DMS153 (cell line): ENCODE results near the gene GPATCH4.
"Not testable (repeated sequence)": the region's sequence is repeated elsewhere in the genome, so short reads cannot be mapped to it uniquely, and the experiment has no call there.

Experiments used
- DNase-seq: peaks from one replicate; lab custom pipeline; 2025; lab: John Stamatoyannopoulos, UW

The GPATCH4 gene

DNA sequence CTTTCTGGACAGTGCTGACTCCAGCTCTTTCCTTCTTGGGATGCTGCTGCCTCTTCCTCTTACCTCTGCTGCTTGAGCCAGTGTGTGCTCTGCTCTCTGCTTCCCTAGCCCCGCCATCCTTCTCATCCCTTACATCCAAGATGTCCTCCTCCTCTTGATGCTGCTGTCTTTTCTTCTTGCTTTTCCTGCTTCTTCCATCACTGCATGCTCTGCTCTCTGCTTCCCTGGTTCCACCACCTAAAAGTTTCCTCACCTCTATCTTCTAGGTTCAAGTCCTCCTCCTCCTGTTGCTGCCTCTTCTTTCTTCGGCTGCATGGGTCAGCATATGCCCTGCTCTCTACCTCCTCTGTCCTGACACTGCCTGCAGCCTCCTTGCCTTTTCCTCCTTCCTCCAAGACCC, 6.3 kb downstream of the GPATCH4 start:
- DNase-seq, result no peak

GRCh38 chr1:156594190-156594589, 7.1 kb downstream of the GPATCH4 start:
- DNase-seq, result no peak

DNA sequence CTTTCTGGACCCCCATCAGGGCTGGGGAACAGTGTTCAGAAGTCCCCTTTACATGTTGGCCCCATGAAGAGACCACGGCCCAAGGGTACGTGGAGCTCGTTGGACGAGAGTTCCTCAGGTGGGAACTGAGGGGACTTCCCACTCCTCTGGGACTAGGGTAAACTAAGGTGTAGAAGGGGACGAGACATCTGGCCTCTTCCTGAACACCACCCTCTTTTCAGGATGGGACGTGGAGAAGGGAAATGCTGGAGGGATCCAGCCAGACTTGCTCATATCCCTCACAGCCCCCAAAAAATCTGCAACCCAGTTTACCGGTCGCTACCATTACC, 7.7 kb downstream of the GPATCH4 start:
- DNase-seq, result no peak

GRCh38 chr1:156592910-156593660, 8.2 kb downstream of the GPATCH4 start:
- peak; percentile 29 for DNase-seq

GRCh38 chr1:156592158-156592909, 8.9 kb downstream of the GPATCH4 start:
- no peak for DNase-seq

GRCh38 chr1:156591432-156592157, 9.7 kb downstream of the GPATCH4 start, which contains the start of gene NAXE:
Gene NAXE, plus strand, starts transcription at chr1:156591776. Its CDS starts 29 bp downstream, at chr1:156591805.
- peak; percentile 28 for DNase-seq

GRCh38 chr1:156591181-156591431, 10.2 kb downstream of the GPATCH4 start:
- no peak for DNase-seq

DNA sequence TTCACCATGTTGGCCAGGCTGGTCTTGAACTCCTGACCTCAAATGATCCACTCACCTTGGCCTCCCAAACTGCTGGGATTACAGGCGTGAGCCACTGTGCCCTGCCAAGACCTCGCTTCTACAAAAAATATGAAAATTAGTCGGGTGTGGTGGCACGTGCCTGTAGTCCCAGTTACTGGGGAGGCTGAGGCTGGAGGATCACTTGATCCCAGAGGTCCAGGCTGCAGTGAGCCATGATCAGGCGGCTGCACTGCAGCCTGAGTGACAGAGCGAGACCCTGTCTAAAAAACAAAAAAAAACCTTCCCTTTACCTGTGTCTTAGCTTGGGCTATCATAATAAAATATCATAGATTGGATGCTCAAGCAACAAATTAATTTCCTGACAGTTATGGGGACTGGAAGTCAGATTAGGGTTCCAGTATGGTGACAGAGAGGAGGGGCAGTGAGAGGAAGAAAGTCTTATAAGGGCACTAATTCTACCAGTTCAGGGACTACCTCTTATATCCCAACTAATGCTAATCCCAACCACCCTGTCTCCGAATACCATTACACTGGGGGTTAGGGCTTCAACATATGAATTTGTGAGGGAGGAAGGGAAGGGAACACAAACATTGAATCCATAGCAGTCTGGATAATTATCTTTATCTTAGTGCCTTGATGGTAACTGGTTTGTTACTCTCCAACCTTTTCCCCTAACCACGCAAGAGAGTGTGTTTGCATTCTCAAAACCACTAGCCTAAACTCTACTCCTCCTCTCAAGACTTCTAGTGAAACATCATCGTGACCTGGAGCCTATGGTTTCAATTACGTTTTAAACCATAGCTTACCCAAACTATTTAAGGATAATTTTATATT, 10.7 kb downstream of the GPATCH4 start:
- DNase-seq, result no peak

GRCh38 chr1:156589546-156589945, 11.7 kb downstream of the GPATCH4 start:
- DNase-seq, result no peak

DNA sequence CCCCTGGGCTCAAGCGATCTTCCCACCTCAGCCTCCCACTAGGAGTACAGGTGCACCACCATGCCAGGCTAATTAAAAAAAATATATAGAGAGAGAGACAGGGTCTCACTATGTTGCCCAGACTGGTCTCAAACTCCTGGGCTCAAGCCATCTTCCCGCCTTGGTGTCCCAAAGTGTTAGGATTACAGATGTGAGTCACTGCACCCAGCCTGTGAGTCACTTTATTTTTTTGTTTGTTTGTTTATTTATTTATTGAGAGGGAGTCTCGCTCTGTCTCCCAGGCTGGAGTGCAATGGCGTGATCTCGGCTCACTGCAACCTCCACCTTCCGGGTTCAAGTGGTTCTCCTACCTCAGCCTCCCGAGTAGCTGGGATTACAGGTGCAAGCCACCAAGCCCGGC, 13.4 kb downstream of the GPATCH4 start:
- DNase-seq, result not testable (repeated sequence)

GRCh38 chr1:156586892-156587477, 14.3 kb downstream of the GPATCH4 start:
- no peak for DNase-seq

GRCh38 chr1:156586323-156586722, 15.0 kb downstream of the GPATCH4 start:
- DNase-seq, result no peak

DNA sequence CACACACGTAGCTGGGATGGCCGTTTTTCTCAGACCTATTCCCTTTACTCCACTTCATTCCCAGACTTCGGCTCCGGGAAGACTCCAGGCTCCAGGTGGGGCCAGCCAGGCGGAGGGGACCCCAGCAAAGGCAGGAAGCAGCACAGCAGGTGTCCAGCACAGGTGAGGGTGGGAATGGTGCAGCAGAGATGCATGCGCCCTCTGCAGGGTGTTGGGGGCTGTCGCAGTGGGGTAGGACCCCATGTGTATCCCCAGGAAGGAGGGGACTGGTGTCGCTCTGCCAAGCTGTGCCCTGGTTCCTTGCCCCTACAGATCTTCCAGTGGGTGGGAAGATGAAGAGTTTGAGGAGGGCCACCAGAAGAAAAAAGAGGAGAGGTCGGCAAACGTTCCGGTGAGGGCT, 16.5 kb downstream of the GPATCH4 start:
- DNase-seq, result peak; percentile 41

- DNase-seq, result peak; percentile 52
These were observed 17.3 kb downstream of the GPATCH4 start for GRCh38 chr1:156583821-156584622.

- DNase-seq, result no peak
These were observed 18.8 kb downstream of the GPATCH4 start for GRCh38 chr1:156582388-156583017.

GRCh38 chr1:156581661-156582387, 19.5 kb downstream of the GPATCH4 start:
- DNase-seq, result no peak

DNA sequence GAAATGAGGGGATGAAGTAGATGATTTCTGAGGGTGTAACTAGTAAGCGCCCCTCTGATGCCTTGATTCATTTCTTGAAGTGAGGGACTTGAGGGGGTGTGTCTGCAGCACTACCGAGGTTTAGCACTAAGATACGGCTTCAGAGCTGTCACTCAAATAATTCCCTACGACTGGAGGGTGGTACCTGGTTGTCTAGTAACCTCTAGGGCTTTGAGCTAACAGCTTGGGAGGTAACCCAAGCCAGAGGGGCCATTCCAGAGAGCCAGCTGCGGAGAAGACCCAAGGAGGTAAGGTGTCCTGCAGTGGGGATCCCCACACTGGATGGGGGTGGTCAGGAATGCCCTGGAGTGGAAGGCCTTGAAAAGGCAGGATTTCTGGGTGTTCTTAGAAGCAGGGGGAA, 21.8 kb downstream of the GPATCH4 start, which contains the start of gene TTC24:
TTC24 (plus strand) TSS at position 252 of the 400 bp plus-strand sequence. CDS start 1,642 bp downstream, outside the sequence.
- DNase-seq, result no peak

DNA sequence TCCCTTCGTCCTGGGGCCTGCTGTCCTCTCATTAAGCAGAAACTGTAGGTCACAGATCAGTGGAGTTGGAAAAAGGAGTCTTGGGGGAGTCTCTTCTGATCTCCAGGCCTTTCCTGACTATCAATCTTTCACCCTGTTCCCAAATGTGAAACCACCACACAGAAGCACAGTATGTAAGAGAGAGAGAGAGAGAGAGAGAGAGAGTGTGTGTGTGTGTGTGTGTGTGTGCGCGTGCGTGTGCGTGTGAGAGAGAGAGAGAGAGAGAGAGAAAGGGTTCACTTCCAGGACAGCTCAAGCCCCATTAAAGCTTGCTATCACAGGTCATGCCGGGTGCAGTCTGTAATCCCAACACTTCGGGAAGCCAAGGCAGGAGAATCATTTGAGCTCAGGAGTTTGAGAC, 23.2 kb downstream of the GPATCH4 start:
- DNase-seq, result no peak

DNA sequence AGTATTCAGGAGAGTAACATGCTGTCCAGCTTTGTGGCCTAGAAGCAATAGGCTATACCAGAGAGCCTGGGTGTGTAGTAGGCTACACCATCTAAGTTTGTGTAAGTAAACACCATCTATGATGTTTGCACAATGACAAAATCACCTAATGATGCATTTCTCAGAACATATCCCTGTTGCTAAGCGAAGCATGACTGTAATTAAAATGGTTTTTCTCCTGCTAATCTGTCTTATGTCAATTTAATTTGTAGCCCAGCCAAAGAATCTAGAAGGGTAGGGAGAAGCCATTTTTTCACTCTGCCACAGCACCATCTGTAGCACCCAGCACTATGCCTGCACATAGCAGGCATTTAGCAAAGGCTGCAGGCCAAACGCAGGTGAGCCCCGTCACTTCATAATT, 23.7 kb downstream of the GPATCH4 start:
- DNase-seq, result no peak
